GM23248 (cell line): ENCODE data around the gene OPHN1.

Experiments used
- EZH2 ChIP-seq: fragments of 200-600 bp; sonication (generic); IDR thresholded peaks from 2 replicates; pipeline ENCODE4 v1.6.1; 2018; ENCODE audit warnings: antibody characterized with exemption, mild to moderate bottlenecking; ENCODE audit not compliant: insufficient read depth, poor library complexity, severe bottlenecking
- EZH2phosphoT487 ChIP-seq: fragments of 200-600 bp; sonication (generic); IDR thresholded peaks from 2 replicates; pipeline ENCODE4 v1.6.1; 2018; ENCODE audit warnings: antibody characterized with exemption, moderate library complexity, mild to moderate bottlenecking, low read depth; ENCODE audit not compliant: insufficient read depth

GRCh38 chrX:68433155-68433980, at the start of gene OPHN1:
- TF ChIP-seq EZH2 (no peak), EZH2phosphoT487 (no peak)
